ENCODE data around the gene DDX42.
A peak's percentile ranks its signal among the peaks of the same experiment; 100 is the strongest.

DDX42 gene

DNA sequence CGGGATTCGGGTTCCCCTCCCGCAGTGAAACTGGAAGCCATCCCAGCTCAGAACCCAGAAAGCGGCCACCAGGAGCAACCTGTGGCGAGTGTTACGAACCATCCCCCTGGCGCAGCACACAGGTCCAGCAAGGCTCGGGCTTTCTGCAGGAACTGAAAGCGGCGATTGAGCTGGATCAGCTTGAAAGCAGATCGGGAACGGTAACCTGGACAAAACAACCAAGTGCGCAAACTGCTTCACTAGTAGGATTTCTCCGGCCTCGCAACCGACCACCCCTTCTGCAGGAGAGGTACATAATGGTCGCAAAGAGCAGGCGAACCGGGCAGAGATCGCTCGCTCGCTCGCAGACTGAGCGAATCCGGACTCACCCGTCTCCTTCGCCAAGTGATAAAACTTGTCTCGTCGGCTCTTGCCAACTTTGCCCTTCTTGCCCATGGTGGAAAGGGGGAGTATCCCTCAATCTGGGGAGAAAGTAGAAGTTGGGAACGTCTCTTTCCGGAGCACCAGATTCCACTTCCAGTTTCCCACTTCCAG lies 52.6 kb downstream of the DDX42 start:
- no peak for DNase-seq

DNA sequence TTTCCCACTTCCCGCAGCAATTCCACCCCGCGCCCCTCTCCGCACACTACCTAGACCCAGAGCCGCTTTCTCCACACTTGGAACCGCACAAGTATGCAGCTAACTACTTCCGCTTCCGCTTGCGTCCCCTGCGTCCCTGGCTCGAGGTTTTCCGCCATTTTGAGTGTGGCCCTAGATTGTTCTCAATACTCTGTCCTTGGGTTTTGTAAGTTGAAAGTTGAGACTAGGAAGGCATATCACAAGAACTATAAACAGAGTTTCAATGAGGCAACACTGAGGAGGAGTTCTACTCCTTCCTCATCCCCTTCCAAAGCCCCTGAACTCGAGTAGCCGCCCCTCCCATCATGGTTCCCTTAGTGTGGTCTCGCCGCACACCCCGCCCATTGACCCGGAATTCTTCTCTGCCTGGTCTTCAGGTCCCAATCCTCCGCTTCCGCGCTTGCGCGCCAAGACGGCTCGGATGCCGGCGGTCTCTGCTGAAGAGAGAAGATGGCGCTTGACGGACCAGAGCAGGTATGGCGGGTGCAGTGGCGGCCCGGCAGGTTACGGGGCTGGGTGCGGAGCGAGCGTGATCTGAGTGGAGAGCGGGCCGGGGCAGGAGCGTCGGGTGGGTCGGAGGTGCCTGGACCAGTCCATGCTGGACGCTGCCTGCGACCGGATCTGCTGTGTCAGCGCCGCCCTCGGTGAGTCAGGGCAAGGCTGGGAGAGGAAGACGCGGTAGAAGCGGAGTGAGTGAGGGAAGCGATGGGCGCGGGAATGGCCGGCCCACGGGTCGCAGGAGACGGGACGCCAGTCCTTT lies 53.2 kb downstream of the DDX42 start, which contains the start of the genes FTSJ3 and PSMC5:
FTSJ3 (minus strand) TSS at position 662 of the 799 bp plus-strand sequence. CDS start 761 bp downstream, outside the sequence.
PSMC5 (plus strand) TSS at position 430 of the 799 bp plus-strand sequence; CDS start at position 490, 60 bp downstream.
- DNase-seq = peak; percentile 96

DNA sequence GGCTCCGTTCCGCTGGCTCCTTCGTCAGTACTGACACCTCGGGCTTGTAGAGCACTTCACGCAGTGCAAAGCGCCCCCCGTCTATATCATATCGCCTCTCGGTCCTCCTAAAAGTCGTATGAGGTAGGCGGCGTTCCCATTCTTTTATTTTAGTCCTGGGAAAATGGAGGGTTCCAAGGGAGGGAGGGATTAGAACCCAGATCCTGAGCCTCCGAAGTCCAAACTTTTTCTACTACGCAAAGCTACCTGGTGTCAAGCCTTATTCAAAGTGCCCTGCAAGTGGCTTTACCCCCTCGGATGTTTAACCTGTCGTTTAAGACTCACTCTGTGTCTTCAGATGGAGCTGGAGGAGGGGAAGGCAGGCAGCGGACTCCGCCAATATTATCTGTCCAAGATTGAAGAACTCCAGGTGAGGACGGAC lies 53.8 kb downstream of the DDX42 start:
- no peak for DNase-seq

DNA sequence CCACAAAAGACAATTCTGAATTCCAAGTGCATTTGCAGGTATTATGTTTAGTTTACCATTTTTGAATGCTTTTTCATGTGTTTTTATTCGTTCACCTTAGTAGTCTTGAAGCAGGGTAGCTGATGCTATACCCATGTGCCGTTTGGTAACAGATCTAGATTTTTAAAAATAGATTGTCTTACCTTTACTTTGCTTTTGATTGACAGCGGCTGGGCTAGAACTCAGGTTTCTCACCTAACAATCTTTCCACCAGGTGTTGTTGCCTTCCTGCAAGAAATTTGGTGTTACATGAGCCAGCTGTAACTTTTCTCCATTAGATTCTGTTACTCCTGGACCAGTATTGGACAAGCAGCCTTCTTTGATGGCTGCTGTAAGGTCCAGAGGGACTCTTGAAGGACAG lies 55.0 kb downstream of the DDX42 start:
- no peak for DNase-seq

DNA sequence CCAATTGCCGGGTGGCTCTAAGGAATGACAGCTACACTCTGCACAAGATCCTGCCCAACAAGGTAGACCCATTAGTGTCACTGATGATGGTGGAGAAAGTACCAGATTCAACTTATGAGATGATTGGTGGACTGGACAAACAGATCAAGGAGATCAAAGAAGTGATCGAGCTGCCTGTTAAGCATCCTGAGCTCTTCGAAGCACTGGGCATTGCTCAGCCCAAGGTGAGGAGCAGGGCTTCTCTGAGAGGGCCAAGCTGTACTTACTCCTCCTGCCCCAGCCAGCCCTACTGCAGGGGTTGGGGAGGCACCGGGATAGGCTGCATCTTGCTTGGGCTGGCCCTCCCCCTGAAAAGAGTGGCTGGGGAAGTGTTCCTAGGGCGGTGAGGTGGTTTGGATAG lies 56.3 kb downstream of the DDX42 start:
- DNase-seq = no peak

DNA sequence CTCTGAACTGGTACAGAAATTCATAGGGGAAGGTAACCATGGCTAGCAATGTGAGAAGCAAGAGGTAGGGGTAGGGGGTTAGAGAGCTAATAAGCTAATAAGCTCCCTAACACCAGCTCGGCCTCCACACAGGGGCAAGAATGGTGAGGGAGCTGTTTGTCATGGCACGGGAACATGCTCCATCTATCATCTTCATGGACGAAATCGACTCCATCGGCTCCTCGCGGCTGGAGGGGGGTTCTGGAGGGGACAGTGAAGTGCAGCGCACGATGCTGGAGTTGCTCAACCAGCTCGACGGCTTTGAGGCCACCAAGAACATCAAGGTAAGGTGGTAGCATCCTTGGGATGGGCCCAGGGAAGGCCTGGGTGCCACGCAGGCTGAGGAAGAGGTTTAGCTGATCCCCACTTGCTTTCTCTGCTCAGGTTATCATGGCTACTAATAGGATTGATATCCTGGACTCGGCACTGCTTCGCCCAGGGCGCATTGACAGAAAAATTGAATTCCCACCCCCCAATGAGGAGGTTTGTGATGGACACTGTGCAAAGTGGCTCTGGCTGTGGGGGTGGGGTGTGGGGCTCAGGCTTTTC lies 57.0 kb downstream of the DDX42 start:
- no peak for DNase-seq

DNA sequence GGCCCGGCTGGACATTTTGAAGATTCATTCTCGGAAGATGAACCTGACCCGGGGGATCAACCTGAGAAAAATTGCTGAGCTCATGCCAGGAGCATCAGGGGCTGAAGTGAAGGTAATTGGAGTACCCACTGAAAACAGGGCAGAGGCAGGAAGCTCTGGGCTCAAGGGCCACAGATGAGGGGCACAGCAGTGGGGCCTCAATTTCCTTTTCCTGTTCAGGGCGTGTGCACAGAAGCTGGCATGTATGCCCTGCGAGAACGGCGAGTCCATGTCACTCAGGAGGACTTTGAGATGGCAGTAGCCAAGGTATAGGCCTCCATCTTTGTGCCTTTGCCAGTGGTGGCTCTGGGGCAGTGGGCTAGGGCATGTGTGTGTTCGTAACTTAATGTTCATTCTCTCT lies 57.5 kb downstream of the DDX42 start:
- no peak for DNase-seq

DNA sequence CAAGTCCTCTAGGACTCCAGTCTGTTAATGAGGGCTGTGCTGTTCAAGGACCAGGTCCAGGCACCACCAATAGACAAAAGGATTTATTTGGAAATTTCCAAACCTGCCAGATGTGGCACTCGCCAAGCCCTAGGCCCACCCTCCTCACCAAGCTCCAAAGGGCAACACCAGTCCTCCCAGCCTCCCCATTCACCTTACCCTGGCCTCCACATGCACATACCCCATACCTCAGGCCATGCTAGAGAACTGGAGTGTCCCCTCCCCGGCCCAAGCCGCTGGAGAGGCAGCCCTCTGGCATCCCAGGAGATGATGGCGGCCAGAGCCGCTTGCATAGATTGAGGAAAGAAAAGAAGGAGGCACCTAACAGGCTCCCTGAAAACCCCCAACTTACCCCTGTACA lies 58.0 kb downstream of the DDX42 start:
- DNase-seq = no peak

DNA sequence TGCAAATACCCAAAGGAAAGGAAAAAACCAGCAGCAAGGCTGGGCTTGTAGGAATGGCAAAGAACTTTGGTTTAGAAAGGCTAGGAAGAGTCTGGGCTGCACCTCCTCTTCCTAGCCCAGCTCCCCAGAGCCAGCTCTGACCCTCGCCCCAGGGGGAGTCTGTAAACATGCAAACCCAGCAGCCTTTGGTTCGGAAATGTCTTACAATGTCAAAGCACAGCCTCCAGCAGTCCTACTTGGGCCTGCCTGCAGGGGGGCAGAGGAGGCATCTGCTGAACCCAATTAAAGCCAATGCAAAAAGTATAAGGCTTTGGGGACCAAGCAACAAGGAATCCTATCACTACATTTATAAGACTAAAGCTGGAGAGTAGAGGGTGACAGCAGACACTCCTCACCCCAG lies 58.5 kb downstream of the DDX42 start:
- DNase-seq = no peak

DNA sequence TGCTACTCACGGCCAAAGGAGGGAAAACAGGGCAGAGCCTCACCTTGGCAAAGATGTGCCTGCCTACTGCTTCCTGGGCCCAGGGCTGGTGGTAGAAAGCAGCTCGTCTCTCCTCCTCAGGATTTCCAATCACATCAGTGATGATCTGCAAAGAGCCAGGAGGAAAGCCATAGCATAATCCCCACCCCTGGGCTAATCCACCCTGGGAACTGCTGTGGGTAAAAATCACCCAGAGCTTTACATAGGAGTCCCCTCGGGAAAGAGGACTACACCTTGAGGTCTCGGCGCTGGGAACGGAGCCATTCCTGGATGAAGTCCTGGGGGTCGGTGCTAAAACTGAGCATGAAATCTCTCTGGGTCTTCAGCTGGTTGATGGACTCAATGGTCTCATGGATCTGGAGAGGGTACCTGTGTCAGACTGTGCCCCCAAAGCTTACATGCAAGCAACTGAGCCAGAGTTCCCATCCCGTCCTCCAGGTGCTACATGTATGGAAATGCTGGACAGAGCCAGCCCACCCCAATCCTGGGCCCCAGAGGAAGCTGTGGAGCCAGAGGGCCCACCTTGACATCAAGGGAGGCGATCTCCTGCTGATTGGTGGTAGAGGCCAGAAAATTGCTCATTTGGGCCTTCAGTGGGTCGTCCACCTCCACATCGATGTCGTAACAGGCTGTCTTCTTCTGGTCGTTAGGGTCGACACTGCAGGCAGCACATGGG lies 59.2 kb downstream of the DDX42 start:
- DNase-seq = no peak

DNA sequence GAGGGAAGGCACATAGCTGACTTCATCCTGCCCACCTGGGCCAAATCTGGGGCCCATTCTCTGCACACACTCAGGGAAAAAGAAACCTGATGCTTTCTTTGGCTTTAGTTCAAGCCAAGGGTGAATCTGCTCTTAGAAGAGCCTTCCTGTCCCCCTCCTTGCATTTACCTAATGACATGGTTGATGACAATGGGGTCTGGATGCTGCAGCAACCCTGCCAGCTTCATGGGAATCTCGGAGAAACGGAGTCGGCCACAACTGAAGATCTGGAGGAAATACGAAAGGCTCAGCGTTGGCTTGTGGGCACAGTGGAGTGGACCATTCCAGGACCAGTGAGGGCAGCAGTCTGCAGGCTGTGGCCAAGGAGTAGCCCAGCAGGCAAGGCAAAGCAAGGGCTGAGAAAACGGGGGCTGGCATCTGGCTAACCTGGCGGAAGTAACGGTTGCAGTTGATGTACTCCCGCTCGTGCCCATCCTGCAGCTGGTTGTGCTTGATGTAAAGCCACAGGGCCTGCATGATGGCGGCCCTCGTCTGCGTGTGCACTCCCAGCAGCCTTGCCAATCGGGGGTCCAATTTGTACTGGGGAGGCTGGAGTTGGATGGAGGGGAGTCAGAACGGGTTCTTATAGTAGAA lies 59.9 kb downstream of the DDX42 start:
- DNase-seq = no peak

DNA sequence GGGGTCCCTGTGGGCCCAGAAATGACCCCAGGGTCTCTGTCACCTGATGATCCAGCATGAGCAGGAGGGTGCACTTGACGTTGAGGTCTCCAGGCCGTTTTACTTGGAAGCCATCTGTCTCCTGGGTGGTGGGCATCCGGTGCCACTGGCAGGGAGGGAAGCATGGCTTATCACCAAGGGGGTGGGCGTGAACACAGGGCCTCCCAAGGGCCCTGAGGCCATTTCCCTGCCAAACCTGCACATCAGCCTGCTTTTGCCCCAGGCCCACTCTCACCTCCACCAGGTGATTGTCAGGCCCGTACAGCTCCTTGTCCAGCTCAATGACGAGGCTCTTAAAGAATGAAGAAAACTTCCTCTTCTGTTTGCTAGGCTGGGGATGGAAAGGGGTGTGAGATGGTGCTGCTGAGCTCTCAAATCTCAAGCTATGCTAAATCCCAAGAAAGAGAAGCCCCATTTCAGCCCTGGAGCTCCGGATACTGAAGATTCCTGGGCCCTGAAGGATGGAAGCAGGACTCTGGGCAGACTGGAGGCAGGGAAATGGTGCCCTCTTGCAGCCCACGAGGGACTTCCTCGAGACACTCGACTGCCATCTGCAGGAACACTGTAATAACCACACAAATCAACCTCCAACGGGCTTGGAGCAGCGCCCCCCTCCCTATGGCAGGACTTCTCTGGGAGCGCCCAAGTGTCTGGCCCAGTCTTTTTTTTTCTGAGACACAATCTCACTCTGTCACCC lies 60.6 kb downstream of the DDX42 start:
- peak; percentile 78 for DNase-seq

DNA sequence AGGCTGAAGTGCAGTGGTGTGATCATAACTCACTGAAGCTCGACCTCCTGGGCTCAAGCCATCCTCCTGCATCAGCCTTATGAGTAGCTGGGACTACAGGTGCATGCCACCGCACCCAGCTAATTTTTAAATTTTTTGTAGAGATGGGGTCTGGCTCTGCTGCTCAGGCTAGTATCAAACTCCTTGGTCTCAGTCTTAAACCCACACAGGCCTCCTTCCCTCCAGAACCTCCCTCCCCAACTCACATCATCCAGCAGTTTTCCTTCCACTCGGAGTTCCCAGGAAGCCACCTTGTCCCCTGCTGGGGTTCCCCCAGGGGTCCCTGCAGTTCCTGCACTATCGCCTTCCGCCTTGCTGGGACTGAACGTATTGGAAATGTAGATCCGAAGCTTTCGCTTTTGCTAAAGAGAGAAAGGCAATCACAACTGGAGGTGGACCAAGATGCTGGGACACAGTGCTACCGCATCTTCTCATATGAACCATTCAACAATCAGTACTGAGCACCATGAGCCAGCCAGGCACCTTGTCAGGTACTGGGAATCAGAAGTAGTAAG lies 61.3 kb downstream of the DDX42 start:
- no peak for DNase-seq

DNA sequence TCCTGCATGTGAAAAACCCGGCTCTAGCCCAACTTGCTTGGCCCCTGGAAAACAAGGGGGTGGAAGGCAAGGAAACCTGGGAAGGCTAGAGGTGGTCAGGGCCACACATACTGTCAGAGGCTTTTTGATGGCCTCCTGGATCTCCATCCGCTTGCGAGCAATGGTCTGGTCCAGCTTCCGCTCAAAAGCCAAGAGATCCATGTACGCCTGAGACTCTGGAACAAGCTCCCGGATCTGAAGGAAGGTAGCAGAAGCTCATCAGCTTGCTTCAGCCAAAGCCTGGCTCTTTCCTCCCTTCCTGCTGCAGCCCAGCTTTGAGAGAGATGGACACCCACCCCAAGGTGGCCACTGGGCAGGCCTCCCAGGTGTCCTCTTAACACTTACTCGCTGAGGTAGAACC lies 62.8 kb downstream of the DDX42 start:
- no peak for DNase-seq

DNA sequence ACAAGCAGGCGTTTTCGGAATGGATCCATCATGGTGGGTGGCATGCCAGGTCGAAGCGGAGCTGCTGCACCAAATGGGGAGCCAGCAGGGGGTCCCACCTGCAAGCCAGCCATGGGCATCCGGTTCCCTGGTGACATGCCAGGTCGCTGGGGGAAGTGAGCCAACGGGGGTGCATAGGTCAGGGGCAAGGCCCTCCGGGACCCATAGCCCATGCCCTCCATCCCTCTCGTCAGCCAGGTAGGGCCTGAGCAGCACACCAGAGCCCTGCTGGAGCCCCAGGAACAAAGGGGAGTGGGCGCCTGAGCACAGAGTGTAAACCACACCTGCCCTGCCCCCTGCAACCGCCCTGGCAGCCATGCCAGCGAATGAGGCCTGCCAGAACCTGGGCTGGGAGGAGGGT lies 63.5 kb downstream of the DDX42 start:
- DNase-seq = no peak

DNA sequence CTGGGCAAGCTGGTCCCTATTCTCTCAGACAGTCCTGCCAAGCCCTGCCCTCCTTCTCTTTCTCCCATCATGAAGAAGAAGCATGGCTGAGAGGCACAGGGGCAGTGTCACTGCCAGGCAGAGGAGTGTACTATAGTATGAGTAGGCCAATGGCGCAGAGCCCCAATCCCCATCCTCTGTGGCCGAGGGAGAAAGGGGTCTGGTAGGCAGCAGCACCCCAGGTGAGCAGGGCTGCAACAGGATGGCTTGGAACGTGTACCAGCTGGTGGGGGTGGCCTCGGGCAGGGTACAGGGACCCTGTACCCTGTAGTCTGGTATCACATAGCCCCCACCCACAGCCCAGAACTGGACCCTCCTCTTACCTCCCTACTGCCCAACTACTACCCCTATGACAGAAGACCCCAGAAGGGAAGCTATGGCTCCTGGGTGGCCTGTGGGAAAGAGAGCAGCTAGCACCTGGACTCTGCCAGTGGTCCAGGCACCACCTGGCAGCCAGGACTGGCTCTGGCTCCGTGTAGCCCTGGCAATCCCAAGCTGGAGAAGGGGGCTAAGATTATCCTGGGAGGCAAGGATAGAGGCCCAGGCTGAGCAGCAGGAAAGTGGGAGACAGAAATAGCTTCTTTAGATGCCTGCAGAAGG lies 64.1 kb downstream of the DDX42 start:
- DNase-seq = no peak

DNA sequence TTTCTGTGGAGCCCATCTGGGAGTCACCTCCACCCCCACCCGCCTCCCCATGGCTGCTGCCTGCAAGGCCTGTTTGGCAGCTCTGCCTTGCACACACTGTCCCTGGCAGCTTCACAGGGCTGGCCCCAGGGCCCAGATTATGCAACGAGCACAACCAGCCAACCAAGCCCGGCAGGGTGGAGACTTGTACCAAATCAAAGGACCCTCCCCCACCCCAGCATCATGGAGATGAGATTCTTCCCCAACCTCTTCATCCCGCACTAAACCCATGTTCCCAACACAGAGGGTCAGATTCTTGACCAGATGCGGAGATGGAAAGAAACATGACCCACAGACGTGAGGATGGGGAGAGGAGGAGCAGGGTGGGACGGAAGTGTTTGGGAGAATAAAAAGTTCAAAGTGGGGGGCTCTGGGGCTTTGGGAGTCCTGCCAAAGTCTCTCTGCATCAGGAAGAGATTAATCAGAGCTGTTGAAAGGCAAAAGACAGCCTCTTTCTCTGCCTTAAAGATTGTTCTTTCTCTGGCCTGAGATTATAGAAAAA lies 64.7 kb downstream of the DDX42 start:
- no peak for DNase-seq

DNA sequence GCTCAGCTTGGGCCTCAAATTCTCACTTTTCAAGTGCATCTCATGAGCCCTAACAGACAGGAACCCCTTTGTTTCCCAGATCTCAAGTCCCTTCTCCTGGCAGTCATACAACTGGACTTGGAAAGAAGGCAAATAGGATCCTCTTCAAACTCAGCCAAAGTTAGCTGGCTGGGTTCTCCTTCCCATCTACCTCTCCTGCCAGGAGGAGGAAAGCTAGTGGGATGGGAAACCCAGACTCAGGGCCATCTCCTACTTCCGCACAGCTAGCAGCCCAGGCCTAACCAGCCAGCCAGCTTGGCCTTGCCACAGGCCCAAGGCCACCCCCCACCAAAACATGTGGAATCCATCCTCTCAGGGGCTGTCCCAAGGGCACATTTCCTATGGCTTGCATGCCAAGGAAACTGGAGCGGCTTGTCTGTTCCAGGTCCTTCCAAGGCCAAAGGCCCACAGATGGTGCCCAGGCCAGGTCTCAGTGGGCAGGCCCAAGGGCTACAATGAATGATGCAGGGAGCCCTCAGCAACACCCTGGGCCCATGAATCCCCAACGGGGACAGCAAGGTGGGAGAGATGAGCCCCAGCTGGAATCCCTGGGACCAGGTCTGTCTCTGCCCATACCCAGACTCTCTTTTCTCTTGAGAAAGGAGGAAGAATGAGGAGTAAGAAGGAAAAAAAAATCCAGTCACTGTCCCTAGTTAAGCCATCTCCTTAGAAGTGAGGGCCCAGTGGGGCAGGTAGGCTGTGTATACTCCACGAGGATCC lies 66.8 kb downstream of the DDX42 start:
- DNase-seq = no peak

DNA sequence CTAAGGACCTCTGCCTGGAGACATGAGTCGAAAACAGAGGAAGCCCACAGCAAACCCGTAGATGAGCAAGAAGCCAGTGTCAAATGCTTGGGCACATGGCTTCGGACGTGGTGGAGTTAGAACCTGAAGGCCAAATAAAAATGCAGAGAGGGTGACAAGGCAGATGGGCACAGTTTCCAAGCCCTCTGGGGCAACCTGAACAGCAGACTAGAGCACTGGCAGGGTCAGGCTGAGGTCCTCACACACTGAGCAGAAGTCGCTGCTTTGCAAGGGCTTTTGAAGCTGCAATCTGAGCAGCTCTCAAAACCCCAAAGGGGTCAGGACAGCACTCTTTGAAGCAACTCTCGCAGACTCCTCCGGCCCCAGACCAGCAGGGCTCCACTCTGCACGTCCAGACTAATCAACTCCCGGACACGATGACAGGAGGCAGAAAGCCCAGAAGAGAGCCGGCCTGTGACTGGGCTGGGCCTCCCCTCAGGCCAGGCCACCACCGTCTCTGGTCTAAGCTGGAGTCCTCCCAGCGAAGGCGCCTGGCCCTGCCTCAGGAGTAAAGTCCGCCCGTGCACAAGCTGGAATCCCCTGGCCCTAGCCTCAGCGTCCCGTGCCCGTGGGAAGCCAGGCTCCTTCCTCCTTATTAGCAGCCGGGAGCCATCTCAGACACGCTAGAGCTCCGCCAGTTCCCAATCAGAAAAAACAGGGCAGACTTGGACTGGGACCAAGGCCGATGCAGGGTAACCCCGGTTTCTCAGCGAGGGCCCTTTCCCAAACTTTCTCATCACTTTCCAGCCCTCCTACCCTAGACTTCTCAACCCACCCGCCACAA lies 67.6 kb downstream of the DDX42 start:
- DNase-seq = no peak

DNA sequence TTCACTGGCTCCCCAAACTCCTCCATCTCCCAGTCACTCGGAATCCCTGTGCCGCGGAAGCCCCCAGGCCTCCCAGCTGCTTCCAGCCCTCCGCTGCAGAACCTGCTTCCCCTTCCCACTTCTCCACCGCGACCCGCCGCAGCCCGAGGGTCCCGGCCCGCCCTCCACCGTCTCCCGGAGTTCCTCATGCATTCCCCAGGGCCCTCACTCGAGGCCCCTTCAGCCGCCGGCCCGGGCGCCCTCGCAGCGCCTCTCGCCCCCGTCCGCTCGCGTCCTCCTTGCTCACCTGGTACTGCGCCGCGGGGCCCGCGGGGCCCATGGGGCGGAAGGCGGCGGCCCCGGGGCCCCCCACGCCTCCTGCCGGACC lies 68.2 kb downstream of the DDX42 start:
- DNase-seq = no peak

All from CD4-positive, alpha-beta T cell treated with Interleukin-10 for 1 hour (primary cell).